GM19035 (cell line): Measurements from ENCODE around the gene KIF17.
A peak's percentile ranks its signal among the peaks of the same experiment; 100 is the strongest.

Source experiments
- ATAC-seq: cut with Tn5 transposase; IDR thresholded peaks from one replicate; pipeline ENCODE4 v1.9.1; 2021; ENCODE audit not compliant: unreplicated experiment

The KIF17 gene

GRCh38 chr1:20711285-20712214 is 6.3 kb downstream of the KIF17 start:
- no peak for ATAC-seq

GRCh38 chr1:20710469-20711284 is 7.1 kb downstream of the KIF17 start:
- ATAC-seq: no peak

GRCh38 chr1:20709868-20710267 is 7.9 kb downstream of the KIF17 start:
- no peak for ATAC-seq

- no peak for ATAC-seq
These were observed 8.9 kb downstream of the KIF17 start for GRCh38 chr1:20708891-20709290.

GRCh38 chr1:20708057-20708456 is 9.8 kb downstream of the KIF17 start:
- no peak for ATAC-seq

- no peak for ATAC-seq
These were observed 11.0 kb downstream of the KIF17 start for GRCh38 chr1:20706841-20707240.

GRCh38 chr1:20705203-20705755 is 12.5 kb downstream of the KIF17 start:
- ATAC-seq: no peak

GRCh38 chr1:20704390-20705202 is 13.2 kb downstream of the KIF17 start:
- no peak for ATAC-seq

GRCh38 chr1:20703124-20703756 is 14.6 kb downstream of the KIF17 start:
- no peak for ATAC-seq

GRCh38 chr1:20702416-20702815 is 15.4 kb downstream of the KIF17 start:
- no peak for ATAC-seq

GRCh38 chr1:20701847-20702246 is 16.0 kb downstream of the KIF17 start:
- no peak for ATAC-seq

- ATAC-seq: no peak
These were observed 16.4 kb downstream of the KIF17 start for GRCh38 chr1:20701446-20701845.

- no peak for ATAC-seq
These were observed 17.1 kb downstream of the KIF17 start for GRCh38 chr1:20700636-20701215.

GRCh38 chr1:20699558-20699957 is 18.2 kb downstream of the KIF17 start:
- ATAC-seq: no peak

- ATAC-seq: no peak
These were observed 19.5 kb downstream of the KIF17 start for GRCh38 chr1:20698195-20698910.

- ATAC-seq: no peak
These were observed 20.2 kb downstream of the KIF17 start for GRCh38 chr1:20697563-20697962.

- ATAC-seq: peak; percentile 69
These were observed 21.1 kb downstream of the KIF17 start for GRCh38 chr1:20696397-20697333.

GRCh38 chr1:20695515-20695914 is 22.3 kb downstream of the KIF17 start:
- ATAC-seq: no peak
